Activated CD8-positive, alpha-beta memory T cell treated with anti-CD3 and anti-CD28 coated beads, Interleukin-2, amount 50 U/mL, for 24 hours (primary cell): ENCODE results near the gene CARNS1.

Experiments
- DNase-seq: peaks from one replicate; pipeline ENCODE4 v3.0.0-alpha.2; 2020; ENCODE audit errors: extremely low read depth

CARNS1 gene

GRCh38 chr11:67428052-67429001, 12.8 kb downstream of the CARNS1 start, which contains the start of gene RPS6KB2:
Gene RPS6KB2 (plus strand): TSS chr11:67428494. CDS start chr11:67428546, 52 bp downstream.
- peak; percentile 100 for DNase-seq

DNA sequence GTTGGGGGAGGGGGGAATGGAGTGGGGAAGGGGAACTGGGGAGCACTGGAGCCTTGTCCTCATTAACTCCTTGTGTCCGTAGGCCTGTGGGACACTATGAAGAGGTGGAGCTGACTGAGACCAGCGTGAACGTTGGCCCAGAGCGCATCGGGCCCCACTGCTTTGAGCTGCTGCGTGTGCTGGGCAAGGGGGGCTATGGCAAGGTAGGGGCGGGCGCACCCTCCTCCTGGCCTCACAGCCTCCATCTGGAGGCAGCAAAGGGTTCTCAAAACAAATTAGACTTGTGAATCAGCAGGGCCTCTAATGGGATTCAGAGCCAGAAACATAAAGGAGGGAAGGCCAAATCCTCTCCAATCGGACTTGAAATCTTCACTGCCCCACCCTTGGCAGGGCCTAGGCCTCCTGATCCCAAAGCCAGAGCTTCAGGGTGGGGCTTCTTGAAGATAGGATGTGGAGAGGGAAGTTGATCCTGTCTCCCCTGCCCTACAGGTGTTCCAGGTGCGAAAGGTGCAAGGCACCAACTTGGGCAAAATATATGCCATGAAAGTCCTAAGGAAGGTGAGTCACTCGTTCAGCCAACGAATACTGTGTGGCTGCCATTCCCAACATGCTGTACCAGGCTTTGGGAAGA, 13.7 kb downstream of the CARNS1 start:
- no peak for DNase-seq

DNA sequence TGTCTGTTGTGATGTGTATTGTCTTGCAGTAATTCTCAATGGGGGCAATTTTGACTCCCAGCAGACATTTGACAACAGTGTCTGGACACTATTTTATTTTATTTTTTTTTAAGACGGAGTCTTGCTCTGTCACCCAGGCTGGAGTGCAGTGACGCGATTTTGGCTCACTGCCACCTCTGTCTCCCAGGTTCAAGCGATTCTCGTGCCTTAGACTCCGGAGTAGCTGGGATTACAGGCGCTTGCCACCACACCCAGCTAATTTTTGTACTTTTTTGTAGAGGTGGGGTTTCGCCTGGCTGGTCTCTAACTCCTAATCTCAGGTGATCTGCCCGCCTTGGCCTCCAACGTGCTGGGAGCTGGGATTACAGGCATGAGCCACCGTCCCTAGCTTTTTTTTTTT, 14.2 kb downstream of the CARNS1 start:
- no peak for DNase-seq

DNA sequence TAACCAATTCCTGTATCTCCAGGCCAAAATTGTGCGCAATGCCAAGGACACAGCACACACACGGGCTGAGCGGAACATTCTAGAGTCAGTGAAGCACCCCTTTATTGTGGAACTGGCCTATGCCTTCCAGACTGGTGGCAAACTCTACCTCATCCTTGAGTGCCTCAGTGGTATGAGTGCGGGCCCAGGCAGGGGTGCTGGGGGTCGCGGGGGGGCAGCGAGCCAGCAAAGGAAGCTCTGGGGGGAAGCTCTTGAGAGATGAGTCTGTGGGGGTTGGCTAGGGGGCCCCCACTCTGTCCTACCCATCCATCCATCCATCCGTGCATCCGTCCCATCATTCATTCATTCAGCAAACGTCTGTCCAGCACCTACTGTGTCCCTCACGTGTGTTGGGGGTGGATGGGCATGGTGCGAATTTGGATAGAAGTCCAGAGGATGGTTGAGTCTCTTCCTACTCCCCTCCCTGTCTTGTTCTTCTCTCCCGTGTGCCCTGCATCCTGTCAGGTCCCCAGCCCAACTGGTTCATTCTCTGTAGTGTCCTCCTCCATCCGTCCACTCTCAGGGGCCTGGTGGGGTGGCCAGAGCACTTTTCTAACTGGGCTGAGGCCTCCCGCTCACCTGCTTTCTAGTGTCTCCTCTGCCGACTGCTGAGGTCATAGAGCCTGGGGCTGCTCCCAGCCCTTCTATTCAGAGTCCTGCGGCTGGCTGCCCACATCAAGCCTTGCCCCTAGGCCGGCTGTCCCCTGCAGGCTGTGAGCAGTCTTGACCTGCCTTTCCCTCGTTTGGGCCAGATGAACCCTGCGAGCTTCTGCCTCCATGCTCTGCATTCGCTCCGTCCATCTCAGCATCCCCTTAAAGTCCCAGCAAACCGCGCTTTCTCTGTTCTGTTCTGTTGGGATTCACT, 16.1 kb downstream of the CARNS1 start:
- no peak for DNase-seq

- DNase-seq: no peak
Observed at GRCh38 chr11:67432655-67433349, 17.3 kb downstream of the CARNS1 start.

DNA sequence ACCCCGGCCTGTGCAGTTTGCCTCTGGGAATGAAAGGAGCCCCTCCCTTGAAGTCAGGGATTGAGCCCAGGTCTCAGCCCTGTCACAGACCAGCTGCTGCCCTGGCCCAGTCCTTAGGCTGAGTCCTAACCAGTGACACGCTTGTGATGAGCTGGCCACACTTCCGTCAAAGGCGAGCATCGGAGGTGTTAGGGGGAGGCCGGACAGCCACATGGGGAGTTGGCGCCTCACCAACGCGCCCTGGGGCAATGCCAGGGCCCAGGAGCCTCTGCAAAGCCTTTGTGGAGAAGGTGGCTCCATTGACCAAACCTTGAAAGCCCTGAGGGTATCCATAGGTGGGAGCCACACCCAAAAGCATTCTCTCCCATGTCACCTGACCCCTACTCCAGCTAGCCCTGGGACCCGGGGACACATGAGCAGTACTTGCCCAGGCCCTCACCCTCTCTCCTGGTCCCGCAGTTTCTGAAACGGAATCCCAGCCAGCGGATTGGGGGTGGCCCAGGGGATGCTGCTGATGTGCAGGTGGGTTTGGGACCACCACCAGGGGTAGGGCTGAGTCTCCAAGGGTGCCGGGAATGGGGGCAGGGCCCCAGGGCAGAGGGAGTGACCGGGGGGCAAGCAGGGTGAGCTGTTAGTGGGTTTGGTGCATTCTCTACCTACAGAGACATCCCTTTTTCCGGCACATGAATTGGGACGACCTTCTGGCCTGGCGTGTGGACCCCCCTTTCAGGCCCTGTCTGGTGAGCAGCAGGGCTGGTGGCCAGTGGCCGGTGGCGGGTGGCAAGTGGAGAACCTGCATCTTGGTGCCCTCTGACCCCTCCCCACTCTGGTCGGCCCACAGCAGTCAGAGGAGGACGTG, 18.3 kb downstream of the CARNS1 start:
- no peak for DNase-seq

GRCh38 chr11:67434395-67434881, 19.0 kb downstream of the CARNS1 start:
- no peak for DNase-seq

DNA sequence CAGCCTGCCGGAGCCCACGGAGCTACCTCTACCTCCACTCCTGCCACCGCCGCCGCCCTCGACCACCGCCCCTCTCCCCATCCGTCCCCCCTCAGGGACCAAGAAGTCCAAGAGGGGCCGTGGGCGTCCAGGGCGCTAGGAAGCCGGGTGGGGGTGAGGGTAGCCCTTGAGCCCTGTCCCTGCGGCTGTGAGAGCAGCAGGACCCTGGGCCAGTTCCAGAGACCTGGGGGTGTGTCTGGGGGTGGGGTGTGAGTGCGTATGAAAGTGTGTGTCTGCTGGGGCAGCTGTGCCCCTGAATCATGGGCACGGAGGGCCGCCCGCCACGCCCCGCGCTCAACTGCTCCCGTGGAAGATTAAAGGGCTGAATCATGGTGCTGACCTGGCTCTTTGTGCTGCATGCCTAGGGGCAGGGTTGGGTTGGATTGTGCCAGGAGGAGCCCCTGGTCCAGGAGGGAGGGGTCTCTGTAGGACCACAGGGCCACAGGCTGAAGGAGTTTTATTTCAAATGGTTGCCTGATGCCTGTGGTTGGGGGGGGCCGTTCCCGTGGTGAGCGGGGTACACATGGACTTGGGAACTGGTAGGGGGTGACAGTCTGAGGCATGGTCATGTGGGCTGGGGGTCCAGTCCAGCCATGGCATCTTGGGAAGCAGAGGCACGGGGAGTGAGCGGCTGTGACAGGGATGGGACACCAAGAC, 19.7 kb downstream of the CARNS1 start:
- no peak for DNase-seq

DNA sequence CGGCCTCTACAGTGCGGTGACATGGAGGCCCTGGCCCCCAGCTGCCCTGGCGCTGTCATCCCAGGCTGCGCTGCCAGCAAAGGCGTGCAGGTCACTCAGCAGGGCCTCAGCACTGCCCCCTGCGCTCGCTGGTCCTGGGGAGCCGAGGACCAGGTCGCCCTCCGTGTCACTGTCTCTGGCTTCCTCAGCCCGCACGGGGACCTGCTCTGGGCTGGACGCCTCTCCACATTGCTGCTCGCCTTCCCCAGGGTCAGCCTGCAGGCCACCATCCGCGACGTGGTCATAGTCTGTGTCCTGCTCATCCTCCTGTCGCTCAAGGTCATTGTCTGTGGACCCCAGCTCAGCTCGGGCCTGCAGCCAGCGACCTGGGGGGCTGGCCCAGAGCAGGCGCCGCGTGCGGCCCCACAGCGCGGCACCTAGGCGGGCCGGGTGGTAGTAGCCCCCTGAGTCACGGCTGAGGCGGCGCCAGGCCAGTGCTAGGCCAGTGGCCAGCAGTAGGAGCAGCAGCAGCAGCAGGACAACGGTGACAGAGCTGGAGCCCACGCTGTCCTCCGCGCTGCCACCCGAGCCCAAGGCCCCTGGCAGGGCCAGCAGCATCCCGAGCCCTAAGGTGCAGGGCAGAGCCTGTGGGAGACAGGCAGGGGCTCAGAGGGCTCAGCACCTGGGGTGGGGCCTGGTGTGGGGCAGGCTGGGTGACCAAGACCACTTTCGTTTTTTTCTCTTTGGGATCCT, 20.4 kb downstream of the CARNS1 start:
- no peak for DNase-seq

- no peak for DNase-seq
Observed at GRCh38 chr11:67436459-67437081, 21.1 kb downstream of the CARNS1 start.

DNA sequence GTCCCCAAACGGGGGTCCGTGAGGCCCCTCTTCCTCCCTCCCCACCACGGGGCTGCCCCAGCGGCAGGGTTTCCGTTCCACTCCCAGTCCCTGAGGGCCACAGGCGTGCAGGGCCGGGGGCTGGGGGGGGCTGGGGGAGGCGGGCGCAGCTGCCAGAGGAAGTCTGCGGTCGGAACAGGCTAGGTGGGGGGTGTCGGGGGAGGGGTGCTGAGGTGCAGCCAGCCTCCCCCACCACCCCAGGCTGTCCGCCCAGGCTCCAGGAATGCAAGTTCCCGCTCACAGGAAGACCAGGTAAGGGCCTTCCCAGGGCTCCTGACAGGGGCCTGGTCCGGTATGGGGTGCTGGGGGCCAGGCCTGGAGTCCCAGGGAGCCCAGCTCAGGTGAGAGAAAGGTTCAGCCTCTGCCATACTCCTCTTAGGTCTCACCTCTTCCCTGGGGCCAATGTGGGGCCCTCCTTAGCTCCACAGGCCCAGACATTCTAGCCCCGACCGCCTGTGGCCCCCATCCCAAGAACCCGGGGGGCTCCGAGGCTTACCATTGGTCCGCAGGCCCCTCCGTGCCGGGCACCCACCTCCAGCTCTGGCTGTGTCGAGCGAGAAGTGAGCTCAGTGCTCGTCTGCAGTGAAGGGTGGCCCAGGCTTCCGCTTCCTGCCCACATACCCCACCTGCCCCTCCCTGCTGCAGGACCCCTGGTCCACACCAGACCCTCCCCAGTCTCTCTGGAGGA, 21.8 kb downstream of the CARNS1 start, which contains the start of gene PTPRCAP:
TSS of gene PTPRCAP (minus strand) at position 601 of the 727 bp plus-strand sequence. CDS start at position 538, 63 bp downstream.
- DNase-seq: no peak

DNA sequence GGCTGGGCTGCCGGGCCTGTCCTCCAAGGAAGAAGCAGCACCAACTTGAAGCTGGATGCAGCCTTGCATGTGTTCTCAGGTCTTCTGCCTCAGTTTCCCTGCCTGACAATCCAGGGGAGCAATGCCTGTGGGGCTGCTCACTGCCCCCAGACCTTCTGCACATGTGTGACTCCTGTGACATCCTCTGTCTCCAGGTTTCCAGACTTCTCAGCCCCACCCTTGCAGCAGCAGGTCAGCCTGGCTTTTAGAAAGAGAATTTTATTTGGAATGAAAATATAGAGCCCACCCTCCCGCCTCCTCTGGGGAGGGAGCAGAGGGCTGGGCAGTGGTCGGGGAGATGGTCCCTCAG, 22.3 kb downstream of the CARNS1 start:
- no peak for DNase-seq

- no peak for DNase-seq
Observed at GRCh38 chr11:67438158-67438902, 22.9 kb downstream of the CARNS1 start.

GRCh38 chr11:67439321-67440228, 24.1 kb downstream of the CARNS1 start:
- no peak for DNase-seq

- DNase-seq: no peak
Observed at GRCh38 chr11:67440229-67441097, 25.0 kb downstream of the CARNS1 start.
